Colonic mucosa (tissue), 4 donors: ENCODE data around the gene DBF4. TPM values are rescaled to one million over a fixed set of nuclear protein-coding genes. Genes with fewer than 3 reads are reported as not detected.
"Not testable (repeated sequence)": the region's sequence is repeated elsewhere in the genome, so short reads cannot be mapped to it uniquely, and the experiment has no call there.

Experiments
- DNase-seq: peaks from one replicate; pipeline ENCODE4 v3.0.0-alpha.2; 2020
- H3K27ac ChIP-seq: fragments of 200-600 bp; one replicate; pipeline ENCODE4 v1.8.0; 2021
- H3K27me3 ChIP-seq: fragments of 200-600 bp; one replicate; pipeline ENCODE4 v1.8.0; 2021
- H3K36me3 ChIP-seq: fragments of 200-600 bp; one replicate; pipeline ENCODE4 v1.8.0; 2021
- H3K4me1 ChIP-seq: fragments of 200-600 bp; one replicate; pipeline ENCODE4 v1.8.0; 2021; ENCODE audit warnings: mild to moderate bottlenecking
- H3K4me3 ChIP-seq: fragments of 200-600 bp; one replicate; pipeline ENCODE4 v1.8.0; 2021
- H3K9ac ChIP-seq, 2 donors: one replicate each; pipeline ENCODE4 v1.7.0; 2013; ENCODE audit warnings: control low read depth in 2 of 2, low read depth in 2 of 2, low read length in 2 of 2
- H3K9me3 ChIP-seq: fragments of 200-600 bp; one replicate; pipeline ENCODE4 v1.8.0; 2021
- CTCF ChIP-seq: fragments of 200-600 bp; IDR thresholded peaks from one replicate; pipeline ENCODE4 v1.8.0; 2022; ENCODE audit warnings: antibody characterized with exemption, mild to moderate bottlenecking
- intact Hi-C: fragments of 100-400 bp; cut with DNase I; formaldehyde crosslinking; loops from one replicate; pipeline ENCODE4 v1.14.1; 2022
- total RNA-seq, 2 donors: library from RNA; stranded (reverse); fragmentation: NEBNext Ultra II Directional in 1 of 2; extraction: Animal tissue kit (Norgen Biotek cat#: 25700) in 1 of 2; gene quantifications; one replicate each; pipeline ENCODE4 v1.2.1, GENCODE V29; 2021
- donor health status: healthy.
- donor health status: DM: no; HTN: no; CAD: no.
- donor health status: DM: no; HTN: no; CAD: no.

The DBF4 gene
- total RNA-seq, 2 donors from 2014 or later: 17.8 to 31.4 TPM

GRCh38 chr7:87933953-87934698 is 57.8 kb downstream of the DBF4 start, which contains the start of gene ADAM22:
Gene ADAM22, plus strand, starts transcription at chr7:87934251. Its CDS starts 215 bp downstream, at chr7:87934466.
- Histone ChIP-seq H3K4me3 (peak within 1 kb of the TSS; percentile 60), H3K27ac (peak within 1 kb of the TSS; percentile 5), H3K27me3 (no peaks in the 10 kb centered on the region), H3K9me3 (no peaks in the 10 kb centered on the region), H3K9ac (peak within 1 kb of the TSS; percentile 12 to 63), H3K36me3 (no peaks in the 10 kb centered on the region), H3K4me1 (peaks cover 7% of the 10 kb centered on the region)
- peak; percentile 85 for DNase-seq
- intact Hi-C loops: no loop called here
- no peak for TF ChIP-seq CTCF

GRCh38 chr7:87934699-87935383 is 58.5 kb downstream of the DBF4 start:
- Histone ChIP-seq H3K27ac (no peak overlapping the region), H3K9ac (peak overlapping the region in 1 of 2 donors; percentile 63)

GRCh38 chr7:87935384-87935706 is 59.1 kb downstream of the DBF4 start:
- Histone ChIP-seq H3K9me3 (no peaks in the 10 kb centered on the region), H3K4me1 (peaks cover 7% of the 10 kb centered on the region), H3K27me3 (no peaks in the 10 kb centered on the region), H3K9ac (no peak overlapping the region), H3K36me3 (no peaks in the 10 kb centered on the region), H3K27ac (no peak overlapping the region), H3K4me3 (peak overlapping the region; percentile 60)
- intact Hi-C loops: no loop called here
- TF ChIP-seq CTCF: no peak
- no peak for DNase-seq

More at GRCh38 chr7:87934699-87935383, 58.5 kb downstream of the DBF4 start:
- H3K4me3 ChIP-seq: peak overlapping the region; percentile 60
- no peak for TF ChIP-seq CTCF
- H3K4me1 ChIP-seq: peaks cover 7% of the 10 kb centered on the region
- H3K27me3 ChIP-seq: no peaks in the 10 kb centered on the region
- DNase-seq: peak; percentile 21
- intact Hi-C loops: no loop called here
- no peaks in the 10 kb centered on the region for H3K36me3 ChIP-seq
- no peaks in the 10 kb centered on the region for H3K9me3 ChIP-seq

- Histone ChIP-seq H3K4me1 (no peaks in the 10 kb centered on the region), H3K27me3 (no peaks in the 10 kb centered on the region), H3K4me3 (no peak overlapping the region), H3K9me3 (no peaks in the 10 kb centered on the region), H3K9ac (no peak overlapping the region), H3K36me3 (no peaks in the 10 kb centered on the region), H3K27ac (no peak overlapping the region)
- TF ChIP-seq CTCF: no peak
- intact Hi-C loops: no loop called here
- no peak for DNase-seq
Measured at GRCh38 chr7:87941138-87941537, 64.8 kb downstream of the DBF4 start.

- no peaks in the 10 kb centered on the region for H3K4me1 ChIP-seq
- TF ChIP-seq CTCF: no peak
- no peak overlapping the region for H3K4me3 ChIP-seq
- no peaks in the 10 kb centered on the region for H3K9me3 ChIP-seq
- H3K27me3 ChIP-seq: no peaks in the 10 kb centered on the region
- DNase-seq: no peak
- H3K27ac ChIP-seq: no peak overlapping the region
- no peak overlapping the region for H3K9ac ChIP-seq
- intact Hi-C loops: no loop called here
- no peaks in the 10 kb centered on the region for H3K36me3 ChIP-seq
Measured at GRCh38 chr7:87944547-87944946, 68.3 kb downstream of the DBF4 start.

- H3K4me3 ChIP-seq, H3K27me3 ChIP-seq, H3K9ac ChIP-seq, intact Hi-C loops, H3K4me1 ChIP-seq, DNase-seq, H3K9me3 ChIP-seq, H3K36me3 ChIP-seq, H3K27ac ChIP-seq: not testable (repeated sequence)
Measured at GRCh38 chr7:87945926-87946325, 69.6 kb downstream of the DBF4 start.
